Activated T-helper 2 cell treated with anti-CD3 and anti-CD28 coated beads, Interferon-gamma antibody, Interleukin-2, Interleukin-4, amounts not matched to agents 10 μg/mL and 5 μg/mL and 100 μg/mL, durations not matched to agents 14 hours and 24 hours and 36 hours (primary cell): ENCODE measurements around the gene PARD3. TPM values are rescaled to one million over a fixed set of nuclear protein-coding genes. Genes with fewer than 3 reads are reported as not detected.
"Not testable (repeated sequence)": the region's sequence is repeated elsewhere in the genome, so short reads cannot be mapped to it uniquely, and the experiment has no call there.

Experiments
- DNase-seq: peaks from one replicate; pipeline ENCODE4 v3.0.0; 2021; ENCODE audit warnings: low spot score
- H3K27ac Mint-ChIP-seq: one replicate; pipeline ENCODE4 v1.8.0; 2021; ENCODE audit warnings: mixed read lengths
- H3K27me3 Mint-ChIP-seq: one replicate; pipeline ENCODE4 v1.8.0; 2021; ENCODE audit warnings: low read depth, mixed read lengths
- H3K36me3 Mint-ChIP-seq: one replicate; pipeline ENCODE4 v1.8.0; 2021; ENCODE audit warnings: low read depth, mixed read lengths
- H3K4me1 Mint-ChIP-seq: one replicate; pipeline ENCODE4 v1.8.0; 2021; ENCODE audit warnings: low read depth, mixed read lengths
- H3K4me3 Mint-ChIP-seq: one replicate; pipeline ENCODE4 v1.8.0; 2021; ENCODE audit warnings: low read depth, mild to moderate bottlenecking, moderate library complexity, mixed read lengths
- H3K9me3 Mint-ChIP-seq: one replicate; pipeline ENCODE4 v1.8.0; 2021; ENCODE audit warnings: mixed read lengths
- intact Hi-C: fragments of 100-400 bp; cut with micrococcal nuclease; formaldehyde crosslinking; loops from one replicate; pipeline ENCODE4 v1.15.1; 2023
- total RNA-seq: library from RNA; stranded (reverse); gene quantifications from 2 replicates; pipeline ENCODE4 v1.2.3, GENCODE V29; 2022

The PARD3 gene
- total RNA-seq, 1 donor from 2014 or later, result 1.4 TPM

DNA sequence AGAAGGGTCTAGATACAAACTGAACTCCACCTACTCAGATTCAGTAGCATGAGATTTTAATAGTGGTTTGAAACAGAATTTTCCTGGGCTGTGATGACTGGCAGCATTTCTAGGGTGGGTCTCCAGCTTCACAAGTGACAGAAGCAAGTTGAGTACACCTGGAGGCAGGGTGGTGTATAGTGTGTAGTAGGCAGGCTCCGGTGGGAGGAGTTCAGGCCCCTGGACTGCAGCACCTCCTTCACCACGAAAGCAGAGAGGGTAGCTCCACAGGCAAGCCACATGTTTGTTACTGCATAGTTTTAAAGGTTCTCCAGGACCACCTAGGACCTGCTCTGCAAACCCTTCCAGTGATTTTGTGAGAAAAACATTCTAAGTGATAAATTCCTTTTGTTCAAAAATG, 347.2 kb downstream of the PARD3 start:
- DNase-seq, result no peak
- intact Hi-C loops, result no loop called here
- Mint-ChIP-seq H3K27me3 (no peaks in the 10 kb centered on the region), H3K9me3 (no peaks in the 10 kb centered on the region), H3K4me1 (no peaks in the 10 kb centered on the region), H3K4me3 (no peak overlapping the region), H3K36me3 (no peaks in the 10 kb centered on the region), H3K27ac (no peak overlapping the region)

DNA sequence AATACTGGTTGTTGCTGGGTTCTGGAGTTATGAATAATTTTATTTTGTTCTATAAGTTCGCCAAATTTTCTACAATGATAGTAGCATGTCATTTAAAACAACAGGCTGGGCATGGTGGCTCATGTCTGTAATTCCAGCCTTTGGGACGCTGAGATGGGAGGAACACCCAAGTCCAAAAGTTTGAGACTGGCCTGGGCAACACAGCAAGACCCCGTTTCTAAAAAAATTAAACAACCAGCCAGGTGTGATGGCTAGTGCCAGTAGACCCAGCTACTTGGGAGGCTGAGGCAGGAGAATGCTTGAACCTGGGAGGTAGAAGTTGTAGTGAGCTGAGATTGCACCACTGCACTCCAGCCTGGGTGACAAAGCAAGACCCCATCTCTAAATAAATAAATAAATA, 347.7 kb downstream of the PARD3 start:
- no peaks in the 10 kb centered on the region for H3K9me3 Mint-ChIP-seq
- no peaks in the 10 kb centered on the region for H3K4me1 Mint-ChIP-seq
- no peak for DNase-seq
- no peak overlapping the region for H3K4me3 Mint-ChIP-seq
- H3K27ac Mint-ChIP-seq, result no peak overlapping the region
- H3K36me3 Mint-ChIP-seq, result no peaks in the 10 kb centered on the region
- intact Hi-C loops, result no loop called here
- no peaks in the 10 kb centered on the region for H3K27me3 Mint-ChIP-seq

DNA sequence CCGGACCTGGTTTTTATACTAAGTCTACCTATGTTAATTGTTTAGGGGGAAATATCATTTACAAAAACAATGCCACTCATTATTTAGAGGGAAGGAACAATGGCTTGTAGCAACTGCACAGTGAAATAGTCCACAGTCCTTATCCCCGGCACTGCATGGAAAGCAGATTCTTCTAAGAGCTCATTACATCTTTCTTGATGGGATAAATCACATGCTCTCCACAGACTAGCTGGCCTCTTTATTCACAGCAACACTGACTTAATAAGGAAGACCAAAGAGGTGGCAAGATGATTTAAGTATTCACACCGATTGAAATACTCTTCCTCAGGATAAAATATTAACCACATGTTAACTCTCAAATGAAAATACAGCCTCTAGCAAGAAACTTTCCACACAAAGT, 349.4 kb downstream of the PARD3 start:
- H3K4me1 Mint-ChIP-seq, result no peaks in the 10 kb centered on the region
- no peak overlapping the region for H3K27ac Mint-ChIP-seq
- no peak overlapping the region for H3K4me3 Mint-ChIP-seq
- no peaks in the 10 kb centered on the region for H3K36me3 Mint-ChIP-seq
- no peak for DNase-seq
- no peaks in the 10 kb centered on the region for H3K9me3 Mint-ChIP-seq
- H3K27me3 Mint-ChIP-seq, result no peaks in the 10 kb centered on the region
- intact Hi-C loops, result no loop called here

DNA sequence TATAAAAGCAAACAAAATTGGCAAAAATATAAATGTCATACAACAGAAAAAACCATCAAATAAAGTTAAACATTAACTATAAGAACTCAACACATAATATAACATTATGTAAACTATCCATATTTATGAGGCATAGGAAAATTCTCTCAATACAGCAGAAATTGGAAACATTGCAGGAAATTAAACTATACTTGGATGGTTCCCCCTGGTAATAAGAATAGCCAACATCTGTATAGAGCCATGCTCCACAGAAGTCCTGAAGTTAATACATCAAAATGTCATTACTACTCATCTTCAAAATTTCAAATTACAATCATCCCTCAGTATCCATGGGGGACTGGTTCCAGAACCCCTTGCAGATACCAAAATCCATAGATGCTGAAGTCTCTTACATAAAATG, 350.5 kb downstream of the PARD3 start:
- Mint-ChIP-seq H3K4me3 (no peak overlapping the region), H3K36me3 (no peaks in the 10 kb centered on the region), H3K9me3 (no peaks in the 10 kb centered on the region), H3K4me1 (no peaks in the 10 kb centered on the region), H3K27me3 (no peaks in the 10 kb centered on the region), H3K27ac (no peak overlapping the region)
- intact Hi-C loops, result no loop called here
- DNase-seq, result no peak

GRCh38 chr10:34464000-34464399, 351.1 kb downstream of the PARD3 start:
- Mint-ChIP-seq H3K4me3 (no peak overlapping the region), H3K36me3 (no peaks in the 10 kb centered on the region), H3K27me3 (no peaks in the 10 kb centered on the region), H3K4me1 (no peaks in the 10 kb centered on the region), H3K9me3 (no peaks in the 10 kb centered on the region), H3K27ac (no peak overlapping the region)
- no peak for DNase-seq
- intact Hi-C loops, result no loop called here

DNA sequence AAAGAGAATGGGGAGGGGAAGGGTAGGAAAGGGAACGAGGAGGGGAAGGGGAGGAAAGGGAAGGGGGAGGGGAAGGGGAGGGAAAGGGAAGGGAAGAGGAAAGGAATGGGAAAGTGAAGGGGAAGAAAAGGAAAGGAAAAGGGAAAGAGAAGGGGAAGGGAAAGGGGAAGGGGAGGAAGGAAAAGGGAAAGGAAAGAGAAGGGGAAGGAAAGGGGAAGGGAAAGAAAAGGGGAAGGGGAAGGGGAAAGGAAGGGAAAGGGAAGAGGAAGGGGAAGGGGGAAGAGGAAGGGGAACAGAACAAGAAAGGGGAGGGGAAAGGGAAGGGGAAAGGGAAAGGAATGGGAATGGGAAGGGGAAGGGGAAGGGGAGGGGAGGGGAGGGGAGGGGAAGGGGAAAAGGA, 352.1 kb downstream of the PARD3 start:
- Mint-ChIP-seq H3K4me3 (no peak overlapping the region), H3K27me3 (no peaks in the 10 kb centered on the region), H3K27ac (no peak overlapping the region), H3K4me1 (no peaks in the 10 kb centered on the region), H3K9me3 (no peaks in the 10 kb centered on the region), H3K36me3 (no peaks in the 10 kb centered on the region)
- intact Hi-C loops, result no loop called here
- no peak for DNase-seq

GRCh38 chr10:34462056-34462455, 353.0 kb downstream of the PARD3 start:
- intact Hi-C loops, result no loop called here
- Mint-ChIP-seq H3K27me3 (no peaks in the 10 kb centered on the region), H3K4me3 (no peak overlapping the region), H3K4me1 (no peaks in the 10 kb centered on the region), H3K27ac (no peak overlapping the region), H3K36me3 (no peaks in the 10 kb centered on the region), H3K9me3 (no peaks in the 10 kb centered on the region)
- no peak for DNase-seq

DNA sequence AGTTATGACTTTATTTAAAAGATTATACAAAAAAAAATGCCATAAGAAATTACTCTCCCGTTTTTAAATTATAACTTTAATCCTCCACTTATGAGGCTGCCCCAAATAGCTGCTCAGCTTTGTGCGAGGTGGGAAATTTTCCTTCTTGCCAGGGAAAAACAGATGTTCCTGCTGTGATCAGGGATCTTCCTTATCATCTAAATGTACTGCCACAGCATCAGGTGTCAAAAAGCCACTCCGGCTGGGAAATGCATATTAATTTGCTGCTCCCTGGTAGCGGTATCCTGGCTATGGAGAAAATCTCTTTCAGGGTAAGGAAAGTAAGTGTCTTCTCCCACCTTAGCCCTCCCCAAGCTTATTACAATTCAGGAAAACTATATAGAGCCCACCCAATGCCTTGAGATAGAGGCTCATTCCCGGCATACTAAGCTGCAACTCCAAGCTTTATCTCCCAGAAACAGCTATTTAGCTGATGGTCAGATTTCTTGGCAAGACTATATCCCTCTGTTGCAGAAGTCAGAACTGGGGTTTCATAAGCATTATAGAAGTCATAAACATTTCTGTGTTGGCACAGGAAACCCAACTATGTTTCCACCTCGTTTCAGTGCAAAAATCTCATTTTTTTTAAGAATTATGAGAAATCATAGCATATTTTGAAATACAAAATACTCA, 360.4 kb downstream of the PARD3 start:
- no peak overlapping the region for H3K27ac Mint-ChIP-seq
- no peaks in the 10 kb centered on the region for H3K27me3 Mint-ChIP-seq
- no peaks in the 10 kb centered on the region for H3K4me1 Mint-ChIP-seq
- no peak overlapping the region for H3K4me3 Mint-ChIP-seq
- H3K9me3 Mint-ChIP-seq, result no peaks in the 10 kb centered on the region
- no peak for DNase-seq
- H3K36me3 Mint-ChIP-seq, result no peaks in the 10 kb centered on the region
- intact Hi-C loops, result no loop called here

- Mint-ChIP-seq H3K4me3 (no peak overlapping the region), H3K27me3 (no peaks in the 10 kb centered on the region), H3K36me3 (no peaks in the 10 kb centered on the region), H3K27ac (no peak overlapping the region), H3K9me3 (no peaks in the 10 kb centered on the region), H3K4me1 (no peaks in the 10 kb centered on the region)
- DNase-seq, result no peak
- intact Hi-C loops, result no loop called here
These were observed 365.3 kb downstream of the PARD3 start for GRCh38 chr10:34449836-34450235.

DNA sequence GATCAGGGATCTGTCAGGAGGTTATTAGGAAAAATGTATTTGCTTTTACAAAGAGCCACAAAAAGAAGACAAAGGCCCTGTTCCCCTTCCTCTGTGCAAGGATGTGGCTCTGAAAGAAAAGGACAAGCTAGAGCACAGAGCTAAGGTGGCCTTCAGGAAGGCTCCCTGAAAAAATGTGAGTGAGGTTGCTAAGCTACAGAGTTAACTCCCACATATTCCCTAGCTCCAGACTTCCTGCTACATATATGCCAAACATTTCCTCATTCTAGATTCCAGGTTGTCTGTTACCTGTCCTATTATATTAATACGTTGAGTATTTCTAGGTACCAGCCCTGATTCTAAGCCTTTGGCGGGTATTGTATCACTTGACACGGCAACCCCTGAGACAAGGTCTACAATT, 369.0 kb downstream of the PARD3 start:
- DNase-seq, result no peak
- no peak overlapping the region for H3K27ac Mint-ChIP-seq
- no peaks in the 10 kb centered on the region for H3K27me3 Mint-ChIP-seq

DNA sequence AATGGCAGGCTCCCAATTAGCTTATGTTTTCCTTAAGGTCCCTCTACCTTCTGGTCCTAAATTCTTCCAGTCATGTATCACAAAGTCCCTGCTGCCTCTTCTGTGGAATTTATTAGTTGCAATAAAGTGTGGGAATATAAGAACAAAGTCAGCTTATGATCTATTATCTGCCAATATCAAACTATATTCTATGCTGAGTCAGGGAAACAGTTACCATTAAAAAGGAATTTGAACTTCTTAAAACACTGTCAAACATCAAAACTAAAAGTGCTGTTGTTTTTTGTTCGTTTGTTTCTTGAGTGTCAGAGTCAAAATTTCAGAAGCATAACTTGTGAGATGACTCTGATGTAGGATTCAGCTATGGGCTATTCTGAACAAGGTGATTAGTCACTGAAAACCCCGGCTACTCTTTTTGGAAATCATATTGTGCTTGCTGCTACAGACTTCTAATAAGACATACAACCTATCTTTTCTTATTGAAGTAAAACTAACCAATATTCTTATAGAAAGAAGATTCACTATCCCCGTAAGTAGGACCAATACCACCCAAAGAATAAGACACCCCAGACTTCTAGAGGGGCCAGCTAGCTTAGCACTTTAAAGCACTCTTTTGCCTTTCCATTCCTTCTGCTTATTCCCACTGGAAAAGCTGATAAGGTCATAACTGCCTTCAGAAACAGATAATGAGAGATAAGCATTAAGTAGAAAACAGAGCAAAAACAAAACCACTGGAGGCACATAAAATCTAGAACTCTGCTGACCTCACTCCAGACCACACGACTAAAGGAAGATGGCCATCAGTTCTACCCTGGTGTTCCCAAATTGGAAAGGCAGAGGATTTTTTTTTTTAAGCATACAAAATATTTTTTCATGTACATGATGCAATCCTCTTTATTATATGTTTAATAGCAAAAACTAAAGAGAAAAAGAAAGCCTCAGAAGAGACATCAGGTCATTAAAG, 370.6 kb downstream of the PARD3 start:
- Mint-ChIP-seq H3K27ac (no peak overlapping the region), H3K4me3 (no peak overlapping the region), H3K27me3 (no peaks in the 10 kb centered on the region), H3K36me3 (no peaks in the 10 kb centered on the region), H3K4me1 (no peaks in the 10 kb centered on the region), H3K9me3 (no peaks in the 10 kb centered on the region)
- intact Hi-C loops, result no loop called here
- no peak for DNase-seq

More for the DNA sequence above, 369.0 kb downstream of the PARD3 start:
- intact Hi-C loops, result no loop called here
- H3K9me3 Mint-ChIP-seq, result no peaks in the 10 kb centered on the region
- no peak overlapping the region for H3K4me3 Mint-ChIP-seq
- H3K36me3 Mint-ChIP-seq, result no peaks in the 10 kb centered on the region
- no peaks in the 10 kb centered on the region for H3K4me1 Mint-ChIP-seq

- H3K27ac Mint-ChIP-seq, H3K9me3 Mint-ChIP-seq, H3K4me1 Mint-ChIP-seq, H3K4me3 Mint-ChIP-seq, intact Hi-C loops, H3K27me3 Mint-ChIP-seq, H3K36me3 Mint-ChIP-seq, DNase-seq: not testable (repeated sequence)
These were observed 375.7 kb downstream of the PARD3 start for GRCh38 chr10:34439386-34439785.

- intact Hi-C loops, result no loop called here
- Mint-ChIP-seq H3K4me3 (no peak overlapping the region), H3K27ac (no peak overlapping the region), H3K4me1 (no peaks in the 10 kb centered on the region), H3K9me3 (no peaks in the 10 kb centered on the region), H3K27me3 (no peaks in the 10 kb centered on the region), H3K36me3 (no peaks in the 10 kb centered on the region)
- DNase-seq, result no peak
These were observed 376.4 kb downstream of the PARD3 start for GRCh38 chr10:34438741-34439140.
